WTC11 (cell line): ENCODE measurements around the gene LYPLA2. TPM values are rescaled to one million over a fixed set of nuclear protein-coding genes. Genes with fewer than 3 reads are reported as not detected.
A peak's percentile ranks its signal among the peaks of the same experiment; 100 is the strongest.

Experiments
- CREM ChIP-seq: sonication (generic); formaldehyde crosslinking; IDR thresholded peaks from 2 replicates; pipeline ENCODE4 v1.8.1; 2022; ENCODE audit warnings: mild to moderate bottlenecking, missing genetic modification reagents, moderate library complexity
- EMX1 ChIP-seq: fragments of 250-450 bp; sonication (Bioruptor Pico); IDR thresholded peaks from 2 replicates; pipeline ENCODE4 v1.8.0; 2021; ENCODE audit warnings: mild to moderate bottlenecking
- ETV6 ChIP-seq: sonication (generic); formaldehyde crosslinking; IDR thresholded peaks from 2 replicates; pipeline ENCODE4 v1.8.1; 2022; ENCODE audit warnings: mild to moderate bottlenecking, missing genetic modification reagents
- GRHL2 ChIP-seq: fragments of 250-450 bp; sonication (Bioruptor Pico); IDR thresholded peaks from 2 replicates; pipeline ENCODE4 v1.8.0; 2022; ENCODE audit warnings: mild to moderate bottlenecking, moderate library complexity; ENCODE audit not compliant: insufficient replicate concordance, severe bottlenecking
- GTF2I ChIP-seq: fragments of 250-450 bp; sonication (Bioruptor Pico); conservative IDR thresholded peaks from 2 replicates; pipeline ENCODE4 v1.4.0; 2021; ENCODE audit warnings: mild to moderate bottlenecking
- JUN ChIP-seq: sonication (generic); formaldehyde crosslinking; IDR thresholded peaks from 2 replicates; pipeline ENCODE4 v1.8.0; 2023; ENCODE audit warnings: mild to moderate bottlenecking, missing genetic modification reagents
- KAT7 ChIP-seq: sonication (generic); formaldehyde crosslinking; IDR thresholded peaks from 2 replicates; pipeline ENCODE4 v1.8.1; 2023; ENCODE audit warnings: missing genetic modification reagents, mild to moderate bottlenecking, borderline replicate concordance
- NFE2L1 ChIP-seq: sonication (generic); formaldehyde crosslinking; IDR thresholded peaks from 2 replicates; pipeline ENCODE4 v1.8.1; 2023; ENCODE audit warnings: missing genetic modification reagents
- OVOL2 ChIP-seq: fragments of 250-450 bp; sonication (Bioruptor Pico); IDR thresholded peaks from 2 replicates; pipeline ENCODE4 v1.9.0; 2021; ENCODE audit warnings: mild to moderate bottlenecking, borderline replicate concordance
- SP1 ChIP-seq: sonication (generic); formaldehyde crosslinking; conservative IDR thresholded peaks from 2 replicates; pipeline ENCODE4 v1.8.1; 2022; ENCODE audit warnings: missing genetic modification reagents
- TCF7 ChIP-seq: sonication (generic); formaldehyde crosslinking; IDR thresholded peaks from 2 replicates; pipeline ENCODE4 v1.8.0; 2022; ENCODE audit warnings: mild to moderate bottlenecking, low read depth, missing genetic modification reagents, moderate library complexity
- TEAD4 ChIP-seq: sonication (generic); formaldehyde crosslinking; IDR thresholded peaks from 2 replicates; pipeline ENCODE4 v1.8.0; 2022; ENCODE audit warnings: mild to moderate bottlenecking, missing genetic modification reagents
- ZNF416 ChIP-seq: fragments of 250-450 bp; sonication (Bioruptor Pico); IDR thresholded peaks from 2 replicates; pipeline ENCODE4 v1.9.0; 2021; ENCODE audit warnings: mild to moderate bottlenecking, inconsistent platforms
- total RNA-seq: library from RNA; stranded (reverse); gene quantifications from 3 replicates; pipeline ENCODE4 v1.2.3, GENCODE V29; 2021
- TF ChIP-seq, protein P1 (sequence below): fragments of 250-450 bp; sonication (Bioruptor Pico); IDR thresholded peaks from 2 replicates; pipeline ENCODE4 v1.9.0; 2021; ENCODE audit warnings: mild to moderate bottlenecking
- TF ChIP-seq, protein P2 (sequence below): fragments of 250-450 bp; sonication (Bioruptor Pico); IDR thresholded peaks from 2 replicates; pipeline ENCODE4 v2.1.2; 2022; ENCODE audit warnings: mild to moderate bottlenecking, moderate library complexity
- TF ChIP-seq, protein P3 (sequence below): sonication (generic); formaldehyde crosslinking; IDR thresholded peaks from 2 replicates; pipeline ENCODE4 v1.8.1; 2023; ENCODE audit warnings: mild to moderate bottlenecking, missing genetic modification reagents
- TF ChIP-seq, protein P4 (sequence below): sonication (generic); formaldehyde crosslinking; IDR thresholded peaks from 2 replicates; pipeline ENCODE4 v1.8.1; 2022; ENCODE audit warnings: mild to moderate bottlenecking, missing genetic modification reagents, moderate library complexity, borderline replicate concordance
- TF ChIP-seq, protein P5 (sequence below): sonication (generic); formaldehyde crosslinking; IDR thresholded peaks from 2 replicates; pipeline ENCODE4 v1.8.1; 2023; ENCODE audit warnings: mild to moderate bottlenecking, moderate library complexity, missing genetic modification reagents
- TF ChIP-seq, protein P6 (sequence below): sonication (generic); formaldehyde crosslinking; IDR thresholded peaks from 2 replicates; pipeline ENCODE4 v1.8.0; 2023; ENCODE audit warnings: missing genetic modification reagents, mild to moderate bottlenecking, borderline replicate concordance
- TF ChIP-seq, protein P7 (sequence below): fragments of 250-450 bp; sonication (Bioruptor Pico); IDR thresholded peaks from 2 replicates; pipeline ENCODE4 v1.9.0; 2021; ENCODE audit warnings: mild to moderate bottlenecking, borderline replicate concordance
- TF ChIP-seq, protein P8 (sequence below): fragments of 250-450 bp; sonication (Bioruptor Pico); IDR thresholded peaks from 2 replicates; pipeline ENCODE4 v1.8.0; 2021; ENCODE audit warnings: mild to moderate bottlenecking

Gene LYPLA2
- total RNA-seq, 1 experiment from 2014 or later, result 164 TPM

DNA sequence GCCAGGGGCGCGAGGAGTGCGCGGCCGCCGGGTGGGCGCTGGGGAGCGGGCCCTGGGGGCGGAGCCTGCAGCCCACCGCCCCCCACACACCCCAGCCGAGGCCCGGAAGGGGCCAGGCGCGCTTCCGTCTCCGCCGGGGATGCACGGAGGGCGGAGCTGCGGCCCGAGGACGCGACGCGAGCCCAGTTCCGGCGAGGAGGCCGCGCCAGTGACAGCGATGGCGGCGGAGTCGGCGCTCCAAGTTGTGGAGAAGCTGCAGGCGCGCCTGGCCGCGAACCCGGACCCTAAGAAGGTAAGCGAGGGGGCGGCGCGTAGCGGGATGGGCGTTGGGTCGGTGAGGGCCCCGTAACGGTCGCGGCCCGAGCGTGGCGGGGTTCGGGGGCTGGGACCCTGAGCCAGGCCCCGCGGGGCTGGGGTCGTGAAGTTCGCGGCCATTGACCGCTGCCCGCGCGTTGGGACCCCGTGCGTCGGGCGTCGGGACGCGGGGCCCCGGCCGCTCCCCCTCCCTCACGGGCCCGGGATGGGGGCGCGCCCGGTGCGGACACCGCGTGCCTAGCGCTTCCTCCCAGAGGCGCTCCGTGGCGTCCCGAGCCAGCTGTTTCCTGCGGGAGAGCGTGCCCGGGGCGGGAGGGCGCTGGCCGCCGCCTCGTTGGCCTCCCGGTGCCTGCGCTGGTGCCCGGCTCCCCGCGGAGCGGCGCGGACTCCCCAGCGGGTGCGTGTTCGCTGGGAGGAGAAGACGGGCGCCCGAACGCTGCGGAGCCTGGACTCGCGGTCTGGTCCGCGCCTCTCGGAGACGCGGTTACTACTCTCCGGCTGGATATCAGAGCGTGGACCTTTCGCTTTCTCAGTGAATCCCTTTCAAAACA, 47.4 kb upstream of the LYPLA2 start, which contains the start of gene ELOA (continued):
- TF ChIP-seq, protein P1, sequence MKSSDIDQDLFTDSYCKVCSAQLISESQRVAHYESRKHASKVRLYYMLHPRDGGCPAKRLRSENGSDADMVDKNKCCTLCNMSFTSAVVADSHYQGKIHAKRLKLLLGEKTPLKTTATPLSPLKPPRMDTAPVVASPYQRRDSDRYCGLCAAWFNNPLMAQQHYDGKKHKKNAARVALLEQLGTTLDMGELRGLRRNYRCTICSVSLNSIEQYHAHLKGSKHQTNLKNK (CRISPR knock-in tag), result no peak
- TF ChIP-seq ETV6 (CRISPR knock-in tag) (peak; percentile 51; the same call in 1 of the 2 replicates), GRHL2 (CRISPR knock-in tag) (no peak), EMX1 (CRISPR knock-in tag) (no peak), GTF2I (CRISPR knock-in tag) (no peak), SP1 (CRISPR knock-in tag) (peak; percentile 95), TEAD4 (CRISPR knock-in tag) (no peak), TCF7 (CRISPR knock-in tag) (peak; percentile 34; the same call in 1 of the 2 replicates), KAT7 (CRISPR knock-in tag) (no peak), ZNF416 (CRISPR knock-in tag) (no peak), OVOL2 (CRISPR knock-in tag) (no peak), NFE2L1 (peak; percentile 61; the same call in 1 of the 2 replicates), CREM (CRISPR knock-in tag) (peak; percentile 68), JUN (no peak; the same call in 1 of the 2 replicates)
- TF ChIP-seq, protein P2, sequence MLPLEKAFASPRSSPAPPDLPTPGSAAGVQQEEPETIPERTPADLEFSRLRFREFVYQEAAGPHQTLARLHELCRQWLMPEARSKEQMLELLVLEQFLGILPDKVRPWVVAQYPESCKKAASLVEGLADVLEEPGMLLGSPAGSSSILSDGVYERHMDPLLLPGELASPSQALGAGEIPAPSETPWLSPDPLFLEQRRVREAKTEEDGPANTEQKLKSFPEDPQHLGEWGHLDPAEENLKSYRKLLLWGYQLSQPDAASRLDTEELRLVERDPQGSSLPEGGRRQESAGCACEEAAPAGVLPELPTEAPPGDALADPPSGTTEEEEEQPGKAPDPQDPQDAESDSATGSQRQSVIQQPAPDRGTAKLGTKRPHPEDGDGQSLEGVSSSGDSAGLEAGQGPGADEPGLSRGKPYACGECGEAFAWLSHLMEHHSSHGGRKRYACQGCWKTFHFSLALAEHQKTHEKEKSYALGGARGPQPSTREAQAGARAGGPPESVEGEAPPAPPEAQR (CRISPR knock-in tag), result no peak
- TF ChIP-seq, protein P3, sequence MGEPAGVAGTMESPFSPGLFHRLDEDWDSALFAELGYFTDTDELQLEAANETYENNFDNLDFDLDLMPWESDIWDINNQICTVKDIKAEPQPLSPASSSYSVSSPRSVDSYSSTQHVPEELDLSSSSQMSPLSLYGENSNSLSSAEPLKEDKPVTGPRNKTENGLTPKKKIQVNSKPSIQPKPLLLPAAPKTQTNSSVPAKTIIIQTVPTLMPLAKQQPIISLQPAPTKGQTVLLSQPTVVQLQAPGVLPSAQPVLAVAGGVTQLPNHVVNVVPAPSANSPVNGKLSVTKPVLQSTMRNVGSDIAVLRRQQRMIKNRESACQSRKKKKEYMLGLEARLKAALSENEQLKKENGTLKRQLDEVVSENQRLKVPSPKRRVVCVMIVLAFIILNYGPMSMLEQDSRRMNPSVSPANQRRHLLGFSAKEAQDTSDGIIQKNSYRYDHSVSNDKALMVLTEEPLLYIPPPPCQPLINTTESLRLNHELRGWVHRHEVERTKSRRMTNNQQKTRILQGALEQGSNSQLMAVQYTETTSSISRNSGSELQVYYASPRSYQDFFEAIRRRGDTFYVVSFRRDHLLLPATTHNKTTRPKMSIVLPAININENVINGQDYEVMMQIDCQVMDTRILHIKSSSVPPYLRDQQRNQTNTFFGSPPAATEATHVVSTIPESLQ (CRISPR knock-in tag), result no peak
- TF ChIP-seq, protein P4, sequence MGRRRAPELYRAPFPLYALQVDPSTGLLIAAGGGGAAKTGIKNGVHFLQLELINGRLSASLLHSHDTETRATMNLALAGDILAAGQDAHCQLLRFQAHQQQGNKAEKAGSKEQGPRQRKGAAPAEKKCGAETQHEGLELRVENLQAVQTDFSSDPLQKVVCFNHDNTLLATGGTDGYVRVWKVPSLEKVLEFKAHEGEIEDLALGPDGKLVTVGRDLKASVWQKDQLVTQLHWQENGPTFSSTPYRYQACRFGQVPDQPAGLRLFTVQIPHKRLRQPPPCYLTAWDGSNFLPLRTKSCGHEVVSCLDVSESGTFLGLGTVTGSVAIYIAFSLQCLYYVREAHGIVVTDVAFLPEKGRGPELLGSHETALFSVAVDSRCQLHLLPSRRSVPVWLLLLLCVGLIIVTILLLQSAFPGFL (CRISPR knock-in tag), result no peak
- TF ChIP-seq, protein P5, sequence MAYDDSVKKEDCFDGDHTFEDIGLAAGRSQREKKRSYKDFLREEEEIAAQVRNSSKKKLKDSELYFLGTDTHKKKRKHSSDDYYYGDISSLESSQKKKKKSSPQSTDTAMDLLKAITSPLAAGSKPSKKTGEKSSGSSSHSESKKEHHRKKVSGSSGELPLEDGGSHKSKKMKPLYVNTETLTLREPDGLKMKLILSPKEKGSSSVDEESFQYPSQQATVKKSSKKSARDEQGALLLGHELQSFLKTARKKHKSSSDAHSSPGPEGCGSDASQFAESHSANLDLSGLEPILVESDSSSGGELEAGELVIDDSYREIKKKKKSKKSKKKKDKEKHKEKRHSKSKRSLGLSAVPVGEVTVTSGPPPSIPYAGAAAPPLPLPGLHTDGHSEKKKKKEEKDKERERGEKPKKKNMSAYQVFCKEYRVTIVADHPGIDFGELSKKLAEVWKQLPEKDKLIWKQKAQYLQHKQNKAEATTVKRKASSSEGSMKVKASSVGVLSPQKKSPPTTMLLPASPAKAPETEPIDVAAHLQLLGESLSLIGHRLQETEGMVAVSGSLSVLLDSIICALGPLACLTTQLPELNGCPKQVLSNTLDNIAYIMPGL, result peak; percentile 90
- TF ChIP-seq, protein P6, sequence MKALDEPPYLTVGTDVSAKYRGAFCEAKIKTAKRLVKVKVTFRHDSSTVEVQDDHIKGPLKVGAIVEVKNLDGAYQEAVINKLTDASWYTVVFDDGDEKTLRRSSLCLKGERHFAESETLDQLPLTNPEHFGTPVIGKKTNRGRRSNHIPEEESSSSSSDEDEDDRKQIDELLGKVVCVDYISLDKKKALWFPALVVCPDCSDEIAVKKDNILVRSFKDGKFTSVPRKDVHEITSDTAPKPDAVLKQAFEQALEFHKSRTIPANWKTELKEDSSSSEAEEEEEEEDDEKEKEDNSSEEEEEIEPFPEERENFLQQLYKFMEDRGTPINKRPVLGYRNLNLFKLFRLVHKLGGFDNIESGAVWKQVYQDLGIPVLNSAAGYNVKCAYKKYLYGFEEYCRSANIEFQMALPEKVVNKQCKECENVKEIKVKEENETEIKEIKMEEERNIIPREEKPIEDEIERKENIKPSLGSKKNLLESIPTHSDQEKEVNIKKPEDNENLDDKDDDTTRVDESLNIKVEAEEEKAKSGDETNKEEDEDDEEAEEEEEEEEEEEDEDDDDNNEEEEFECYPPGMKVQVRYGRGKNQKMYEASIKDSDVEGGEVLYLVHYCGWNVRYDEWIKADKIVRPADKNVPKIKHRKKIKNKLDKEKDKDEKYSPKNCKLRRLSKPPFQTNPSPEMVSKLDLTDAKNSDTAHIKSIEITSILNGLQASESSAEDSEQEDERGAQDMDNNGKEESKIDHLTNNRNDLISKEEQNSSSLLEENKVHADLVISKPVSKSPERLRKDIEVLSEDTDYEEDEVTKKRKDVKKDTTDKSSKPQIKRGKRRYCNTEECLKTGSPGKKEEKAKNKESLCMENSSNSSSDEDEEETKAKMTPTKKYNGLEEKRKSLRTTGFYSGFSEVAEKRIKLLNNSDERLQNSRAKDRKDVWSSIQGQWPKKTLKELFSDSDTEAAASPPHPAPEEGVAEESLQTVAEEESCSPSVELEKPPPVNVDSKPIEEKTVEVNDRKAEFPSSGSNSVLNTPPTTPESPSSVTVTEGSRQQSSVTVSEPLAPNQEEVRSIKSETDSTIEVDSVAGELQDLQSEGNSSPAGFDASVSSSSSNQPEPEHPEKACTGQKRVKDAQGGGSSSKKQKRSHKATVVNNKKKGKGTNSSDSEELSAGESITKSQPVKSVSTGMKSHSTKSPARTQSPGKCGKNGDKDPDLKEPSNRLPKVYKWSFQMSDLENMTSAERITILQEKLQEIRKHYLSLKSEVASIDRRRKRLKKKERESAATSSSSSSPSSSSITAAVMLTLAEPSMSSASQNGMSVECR (CRISPR knock-in tag), result no peak; the same call in 1 of the 2 replicates
- TF ChIP-seq, protein P7, sequence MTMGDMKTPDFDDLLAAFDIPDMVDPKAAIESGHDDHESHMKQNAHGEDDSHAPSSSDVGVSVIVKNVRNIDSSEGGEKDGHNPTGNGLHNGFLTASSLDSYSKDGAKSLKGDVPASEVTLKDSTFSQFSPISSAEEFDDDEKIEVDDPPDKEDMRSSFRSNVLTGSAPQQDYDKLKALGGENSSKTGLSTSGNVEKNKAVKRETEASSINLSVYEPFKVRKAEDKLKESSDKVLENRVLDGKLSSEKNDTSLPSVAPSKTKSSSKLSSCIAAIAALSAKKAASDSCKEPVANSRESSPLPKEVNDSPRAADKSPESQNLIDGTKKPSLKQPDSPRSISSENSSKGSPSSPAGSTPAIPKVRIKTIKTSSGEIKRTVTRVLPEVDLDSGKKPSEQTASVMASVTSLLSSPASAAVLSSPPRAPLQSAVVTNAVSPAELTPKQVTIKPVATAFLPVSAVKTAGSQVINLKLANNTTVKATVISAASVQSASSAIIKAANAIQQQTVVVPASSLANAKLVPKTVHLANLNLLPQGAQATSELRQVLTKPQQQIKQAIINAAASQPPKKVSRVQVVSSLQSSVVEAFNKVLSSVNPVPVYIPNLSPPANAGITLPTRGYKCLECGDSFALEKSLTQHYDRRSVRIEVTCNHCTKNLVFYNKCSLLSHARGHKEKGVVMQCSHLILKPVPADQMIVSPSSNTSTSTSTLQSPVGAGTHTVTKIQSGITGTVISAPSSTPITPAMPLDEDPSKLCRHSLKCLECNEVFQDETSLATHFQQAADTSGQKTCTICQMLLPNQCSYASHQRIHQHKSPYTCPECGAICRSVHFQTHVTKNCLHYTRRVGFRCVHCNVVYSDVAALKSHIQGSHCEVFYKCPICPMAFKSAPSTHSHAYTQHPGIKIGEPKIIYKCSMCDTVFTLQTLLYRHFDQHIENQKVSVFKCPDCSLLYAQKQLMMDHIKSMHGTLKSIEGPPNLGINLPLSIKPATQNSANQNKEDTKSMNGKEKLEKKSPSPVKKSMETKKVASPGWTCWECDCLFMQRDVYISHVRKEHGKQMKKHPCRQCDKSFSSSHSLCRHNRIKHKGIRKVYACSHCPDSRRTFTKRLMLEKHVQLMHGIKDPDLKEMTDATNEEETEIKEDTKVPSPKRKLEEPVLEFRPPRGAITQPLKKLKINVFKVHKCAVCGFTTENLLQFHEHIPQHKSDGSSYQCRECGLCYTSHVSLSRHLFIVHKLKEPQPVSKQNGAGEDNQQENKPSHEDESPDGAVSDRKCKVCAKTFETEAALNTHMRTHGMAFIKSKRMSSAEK (CRISPR knock-in tag), result no peak
- TF ChIP-seq, protein P8, sequence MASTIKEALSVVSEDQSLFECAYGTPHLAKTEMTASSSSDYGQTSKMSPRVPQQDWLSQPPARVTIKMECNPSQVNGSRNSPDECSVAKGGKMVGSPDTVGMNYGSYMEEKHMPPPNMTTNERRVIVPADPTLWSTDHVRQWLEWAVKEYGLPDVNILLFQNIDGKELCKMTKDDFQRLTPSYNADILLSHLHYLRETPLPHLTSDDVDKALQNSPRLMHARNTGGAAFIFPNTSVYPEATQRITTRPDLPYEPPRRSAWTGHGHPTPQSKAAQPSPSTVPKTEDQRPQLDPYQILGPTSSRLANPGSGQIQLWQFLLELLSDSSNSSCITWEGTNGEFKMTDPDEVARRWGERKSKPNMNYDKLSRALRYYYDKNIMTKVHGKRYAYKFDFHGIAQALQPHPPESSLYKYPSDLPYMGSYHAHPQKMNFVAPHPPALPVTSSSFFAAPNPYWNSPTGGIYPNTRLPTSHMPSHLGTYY (CRISPR knock-in tag), result no peak
